ENCODE data around the gene TMEM74B.

GRCh38 chr20:1204576-1204975 is 19.8 kb upstream of the TMEM74B start:
- TF ChIP-seq, protein P1, sequence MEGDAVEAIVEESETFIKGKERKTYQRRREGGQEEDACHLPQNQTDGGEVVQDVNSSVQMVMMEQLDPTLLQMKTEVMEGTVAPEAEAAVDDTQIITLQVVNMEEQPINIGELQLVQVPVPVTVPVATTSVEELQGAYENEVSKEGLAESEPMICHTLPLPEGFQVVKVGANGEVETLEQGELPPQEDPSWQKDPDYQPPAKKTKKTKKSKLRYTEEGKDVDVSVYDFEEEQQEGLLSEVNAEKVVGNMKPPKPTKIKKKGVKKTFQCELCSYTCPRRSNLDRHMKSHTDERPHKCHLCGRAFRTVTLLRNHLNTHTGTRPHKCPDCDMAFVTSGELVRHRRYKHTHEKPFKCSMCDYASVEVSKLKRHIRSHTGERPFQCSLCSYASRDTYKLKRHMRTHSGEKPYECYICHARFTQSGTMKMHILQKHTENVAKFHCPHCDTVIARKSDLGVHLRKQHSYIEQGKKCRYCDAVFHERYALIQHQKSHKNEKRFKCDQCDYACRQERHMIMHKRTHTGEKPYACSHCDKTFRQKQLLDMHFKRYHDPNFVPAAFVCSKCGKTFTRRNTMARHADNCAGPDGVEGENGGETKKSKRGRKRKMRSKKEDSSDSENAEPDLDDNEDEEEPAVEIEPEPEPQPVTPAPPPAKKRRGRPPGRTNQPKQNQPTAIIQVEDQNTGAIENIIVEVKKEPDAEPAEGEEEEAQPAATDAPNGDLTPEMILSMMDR (IDR thresholded peaks at IDR 0.05): no peak
- no peak for TF ChIP-seq POLR2A (IDR thresholded peaks at IDR 0.05)
